IMR-90 (cell line): Measurements from ENCODE around the gene DUS1L. TPM values are rescaled to one million over a fixed set of nuclear protein-coding genes. Genes with fewer than 3 reads are reported as not detected.

Experiments used
- ATAC-seq: fragments of 200-7000 bp; cut with Tn5 transposase; 2 replicates; pipeline ENCODE4 v1.9.1; 2020; ENCODE audit warnings: low read depth, mild to moderate bottlenecking, moderate library complexity
- BruUV-seq: library from RNA; stranded (reverse); fragments of 400-500 nt; replicated peaks from 2 replicates; lab custom pipeline; 2021; lab: Mats Ljungman, UMichigan
- CTCF ChIA-PET: fragments of 300-600 bp; formaldehyde crosslinking; extraction: SDS; loops from one replicate; lab custom pipeline; 2021; ENCODE audit warnings: antibody characterized with exemption; lab: Yijun Ruan, JAX
- POLR2A ChIA-PET: fragments of 300-600 bp; sonication (Branson Sonifier 250); formaldehyde crosslinking; loops from one replicate; lab custom pipeline; 2022; ENCODE audit warnings: antibody characterized with exemption; ENCODE audit not compliant: unreplicated experiment; lab: Charles Lee
- DNase-seq: peaks from one replicate; pipeline ENCODE4 v3.0.0; 2013
- H2AFZ ChIP-seq: replicated peaks from 2 replicates; pipeline ENCODE3; 2013; ENCODE audit warnings: low read length, mild to moderate bottlenecking; ENCODE audit not compliant: poor library complexity
- H2AK5ac ChIP-seq: 2 replicates; pipeline ENCODE4 v1.6.1; 2013; ENCODE audit warnings: low read depth, low read length, inconsistent platforms
- H2AK9ac ChIP-seq: replicated peaks from 2 replicates; pipeline ENCODE3; 2013; ENCODE audit warnings: mild to moderate bottlenecking, low read depth, low read length, moderate library complexity; ENCODE audit not compliant: poor library complexity
- H2BK120ac ChIP-seq: 2 replicates; pipeline ENCODE4 v1.6.1; 2013; ENCODE audit warnings: low read depth, low read length, inconsistent platforms
- H2BK15ac ChIP-seq: 3 replicates; pipeline ENCODE4 v1.6.1; 2013; ENCODE audit warnings: low read depth, low read length, inconsistent platforms
- H2BK20ac ChIP-seq: 2 replicates; pipeline ENCODE4 v1.6.1; 2013; ENCODE audit warnings: low read depth, mild to moderate bottlenecking, inconsistent platforms, low read length, moderate library complexity
- H2BK5ac ChIP-seq: 2 replicates; pipeline ENCODE4 v1.6.1; 2013; ENCODE audit warnings: mild to moderate bottlenecking, low read depth, low read length, inconsistent platforms; ENCODE audit not compliant: poor library complexity, severe bottlenecking
- H3K14ac ChIP-seq: replicated peaks from 2 replicates; pipeline ENCODE4 v1.6.1; 2013; ENCODE audit warnings: low read depth, low read length, inconsistent platforms
- H3K18ac ChIP-seq: 2 replicates; pipeline ENCODE4 v1.6.1; 2013; ENCODE audit warnings: low read depth, low read length, control low read depth
- H3K23ac ChIP-seq: 2 replicates; pipeline ENCODE4 v1.6.1; 2013; ENCODE audit warnings: low read depth, low read length, inconsistent platforms
- H3K27ac ChIP-seq: 2 replicates; pipeline ENCODE4 v1.5.1; 2013; ENCODE audit warnings: mild to moderate bottlenecking, control low read depth, low read length; ENCODE audit not compliant: insufficient read depth
- H3K27me3 ChIP-seq: 2 replicates; pipeline ENCODE4 v1.6.1; 2013; ENCODE audit warnings: low read length; ENCODE audit not compliant: control insufficient read depth, insufficient read depth
- H3K36me3 ChIP-seq: 2 replicates; pipeline ENCODE4 v1.6.1; 2013; ENCODE audit warnings: low read length, mixed read lengths; ENCODE audit not compliant: control insufficient read depth, insufficient read depth
- H3K4ac ChIP-seq: 2 replicates; pipeline ENCODE4 v1.6.1; 2013; ENCODE audit warnings: low read depth, low read length, inconsistent platforms
- H3K4me1 ChIP-seq: 2 replicates; pipeline ENCODE4 v1.6.1; 2013; ENCODE audit warnings: low read length, mixed read lengths; ENCODE audit not compliant: control insufficient read depth, insufficient read depth
- H3K4me2 ChIP-seq: 2 replicates; pipeline ENCODE4 v1.6.1; 2013; ENCODE audit warnings: low read depth, mild to moderate bottlenecking, control low read depth, low read length, moderate library complexity
- H3K4me3 ChIP-seq: 2 replicates; pipeline ENCODE4 v1.5.1; 2013; ENCODE audit warnings: low read depth, mild to moderate bottlenecking, control low read depth, low read length, moderate library complexity; ENCODE audit not compliant: insufficient read depth
- H3K56ac ChIP-seq: 2 replicates; pipeline ENCODE4 v1.6.1; 2013; ENCODE audit warnings: low read length, inconsistent platforms; ENCODE audit not compliant: insufficient read depth; ENCODE audit errors: extremely low read depth
- H3K79me1 ChIP-seq, 2 experiments: 2 replicates each; pipeline ENCODE4 v1.6.1; 2013; ENCODE audit warnings: low read length in 2 of 2, inconsistent platforms in 1 of 2, low read depth in 1 of 2
- H3K9ac ChIP-seq: 2 replicates; pipeline ENCODE4 v1.6.1; 2013; ENCODE audit warnings: low read depth, low read length, control low read depth
- H3K9me1 ChIP-seq: 2 replicates; pipeline ENCODE4 v1.6.1; 2013; ENCODE audit warnings: low read length, inconsistent platforms; ENCODE audit not compliant: insufficient read depth
- H3K9me3 ChIP-seq: 2 replicates; pipeline ENCODE4 v1.6.1; 2013; ENCODE audit warnings: low read length; ENCODE audit not compliant: control insufficient read depth, insufficient read depth
- H4K20me1 ChIP-seq: 2 replicates; pipeline ENCODE4 v1.6.1; 2013; ENCODE audit warnings: low read length, inconsistent platforms; ENCODE audit not compliant: insufficient read depth
- H4K5ac ChIP-seq: 2 replicates; pipeline ENCODE4 v1.6.1; 2013; ENCODE audit warnings: mild to moderate bottlenecking, low read depth, low read length, control low read depth
- H4K8ac ChIP-seq, 2 experiments: 2 replicates each; pipeline ENCODE4 v1.6.1; 2013; ENCODE audit warnings: low read depth in 2 of 2, low read length in 2 of 2, control low read depth in 1 of 2, inconsistent platforms in 1 of 2
- H4K91ac ChIP-seq: 2 replicates; pipeline ENCODE4 v1.6.1; 2013; ENCODE audit warnings: low read depth, low read length, inconsistent platforms; ENCODE audit not compliant: insufficient read depth
- BHLHE40 ChIP-seq: fragments of 150-350 bp; IDR thresholded peaks from 2 replicates; pipeline ENCODE4 v1.6.1; 2016; ENCODE audit warnings: mild to moderate bottlenecking, low read depth, low read length
- CEBPB ChIP-seq: IDR thresholded peaks from 2 replicates; pipeline ENCODE4 v1.6.1; 2012; ENCODE audit warnings: low read depth, low read length, improper control_type of control experiment
- CHD1 ChIP-seq: IDR thresholded peaks from 2 replicates; pipeline ENCODE4 v1.6.1; 2012; ENCODE audit warnings: low read depth, low read length, improper control_type of control experiment
- CTCF ChIP-seq: conservative IDR thresholded peaks from 2 replicates; pipeline ENCODE4 v1.5.1; 2012; ENCODE audit warnings: mild to moderate bottlenecking, low read depth, low read length, improper control_type of control experiment
- ELK1 ChIP-seq: fragments of 150-350 bp; IDR thresholded peaks from 2 replicates; pipeline ENCODE4 v1.6.1; 2016; ENCODE audit warnings: low read depth, mild to moderate bottlenecking, low read length, moderate library complexity, borderline replicate concordance
- FOS ChIP-seq: fragments of 150-350 bp; IDR thresholded peaks from 2 replicates; pipeline ENCODE4 v1.6.1; 2016; ENCODE audit warnings: low read depth, low read length
- MAZ ChIP-seq: IDR thresholded peaks from 2 replicates; pipeline ENCODE4 v1.6.1; 2012; ENCODE audit warnings: low read depth, mild to moderate bottlenecking, low read length, improper control_type of control experiment, moderate library complexity, borderline replicate concordance
- MXI1 ChIP-seq: IDR thresholded peaks from 2 replicates; pipeline ENCODE4 v1.6.1; 2012; ENCODE audit warnings: low read depth, mild to moderate bottlenecking, low read length, moderate library complexity, borderline replicate concordance
- NFE2L2 ChIP-seq: fragments of 150-350 bp; IDR thresholded peaks from 2 replicates; pipeline ENCODE4 v1.6.1; 2016; ENCODE audit warnings: low read depth, mild to moderate bottlenecking, low read length
- POLR2A ChIP-seq: IDR thresholded peaks from 2 replicates; pipeline ENCODE4 v1.6.1; 2012; ENCODE audit warnings: mild to moderate bottlenecking, low read depth, low read length
- RAD21 ChIP-seq: IDR thresholded peaks from 2 replicates; pipeline ENCODE4 v1.6.1; 2012; ENCODE audit warnings: low read length, improper control_type of control experiment
- RCOR1 ChIP-seq: IDR thresholded peaks from 2 replicates; pipeline ENCODE4 v1.6.1; 2012; ENCODE audit warnings: mild to moderate bottlenecking, low read length, improper control_type of control experiment; ENCODE audit not compliant: insufficient replicate concordance
- RFX5 ChIP-seq: IDR thresholded peaks from 2 replicates; pipeline ENCODE4 v1.8.0; 2012; ENCODE audit warnings: low read depth, mild to moderate bottlenecking, low read length, moderate library complexity
- SMC3 ChIP-seq: fragments of 150-350 bp; IDR thresholded peaks from 2 replicates; pipeline ENCODE4 v1.6.1; 2016; ENCODE audit warnings: low read depth, mild to moderate bottlenecking, antibody characterized with exemption, low read length, moderate library complexity
- WGBS, 2 experiments: methylation state at CpG; one replicate each; pipeline versions ENCODE4 v1.1.5 to v1.1.7; 2013; ENCODE audit warnings: missing lambda C conversion rate in 2 of 2; ENCODE audit not compliant: insufficient read length in 1 of 2; ENCODE audit errors: extremely low coverage in 2 of 2; 5-methylcytosine and 5-hydroxymethylcytosine counted together
- dilution Hi-C: fragments of 300-500 bp; cut with HindIII; formaldehyde crosslinking; loops from one replicate; pipeline ENCODE4 v1.14.3; 2018; ENCODE audit warnings: low sequenced_read_pairs; ENCODE audit not compliant: unreplicated experiment
- in situ Hi-C: fragments of 300-500 bp; cut with MboI; formaldehyde crosslinking; loops from 3 replicates; pipeline ENCODE4 v1.14.3; 2019; ENCODE audit warnings: low sequenced_read_pairs, inconsistent platforms, mixed read lengths
- intact Hi-C: fragments of 100-400 bp; cut with micrococcal nuclease; formaldehyde crosslinking; loops from 2 replicates; pipeline ENCODE4 v1.10.0; 2022
- polyA plus RNA-seq, 3 experiments: library from polyadenylated mRNA; depleted of rRNA; stranded (reverse); fragments of >200 nt; gene quantifications; 2 replicates each; pipeline ENCODE4 v1.2.3, GENCODE V29; 2012; ENCODE audit warnings: low replicate concordance in 1 of 3
- total RNA-seq: library from RNA; depleted of rRNA; stranded (reverse); fragments of >200 nt; gene quantifications from 2 replicates; pipeline ENCODE4 v1.2.3, GENCODE V29; 2012

Gene DUS1L
- total and polyA plus RNA-seq, 2 of the 4 experiments (the other 2 are of a cell fraction) = 29.0 to 76.9 TPM

- no TSS peak for BruUV-seq
- no peak overlapping the region for H3K18ac ChIP-seq
- 100% methylated on average over 4 of the region's 21 CpGs; no CpG with 5 or more reads in 1 of the 2 experiments for WGBS, 2 experiments
- H4K91ac ChIP-seq = no peak overlapping the region
- H2BK120ac ChIP-seq = no peak overlapping the region
- H2AFZ ChIP-seq = no peak overlapping the region
- H4K20me1 ChIP-seq = peaks cover 3% of the 10 kb centered on the region
- ChIA-PET POLR2A (no interaction called here), CTCF (no interaction called here)
- H2BK5ac ChIP-seq = no peak overlapping the region
- no peak overlapping the region for H3K4ac ChIP-seq
- peaks cover 10% of the 10 kb centered on the region for H3K4me1 ChIP-seq
- dilution Hi-C loops = no loop called here
- H3K4me3 ChIP-seq = no peak overlapping the region
- H4K5ac ChIP-seq = no peak overlapping the region
- TF ChIP-seq NFE2L2 = no peak
- no peak for TF ChIP-seq BHLHE40
- no peak for TF ChIP-seq RCOR1
- TF ChIP-seq POLR2A = no peak
- TF ChIP-seq RFX5 = no peak
- TF ChIP-seq CHD1 = no peak
- no peak for TF ChIP-seq RAD21
- no peak for TF ChIP-seq CEBPB
- TF ChIP-seq FOS = no peak
- TF ChIP-seq CTCF = no peak
- TF ChIP-seq SMC3 = no peak
- no peak for TF ChIP-seq MAZ
- no peak for TF ChIP-seq ELK1
- no peak for TF ChIP-seq MXI1
- H3K56ac ChIP-seq = no peak overlapping the region
- H4K8ac ChIP-seq = no peak overlapping the region
- DNase-seq (no peak), ATAC-seq (no peak)
- no peaks in the 10 kb centered on the region for H3K27me3 ChIP-seq
- no peak overlapping the region for H2AK5ac ChIP-seq
- no peak overlapping the region for H3K14ac ChIP-seq
- peaks cover 14% of the 10 kb centered on the region for H3K9me1 ChIP-seq
- H3K27ac ChIP-seq = no peak overlapping the region
- no peak overlapping the region for H2BK20ac ChIP-seq
- no peaks in the 10 kb centered on the region for H3K9me3 ChIP-seq
- intact Hi-C loops = no loop called here
- peaks cover 30% of the 10 kb centered on the region for H3K36me3 ChIP-seq
- H3K79me1 ChIP-seq = peaks cover 10 to 15% of the 10 kb centered on the region in 2 experiments
- no peak overlapping the region for H3K4me2 ChIP-seq
- no peak overlapping the region for H3K23ac ChIP-seq
- no peak overlapping the region for H2AK9ac ChIP-seq
- H3K9ac ChIP-seq = no peak overlapping the region
- no peak overlapping the region for H2BK15ac ChIP-seq
- in situ Hi-C loops = no loop called here
These were observed 18.7 kb downstream of the DUS1L start for GRCh38 chr17:82046903-82047302.
